ENCODE measurements around the gene TTC33. TPM values are rescaled to one million over a fixed set of nuclear protein-coding genes. Genes with fewer than 3 reads are reported as not detected.
A peak's percentile ranks its signal among the peaks of the same experiment; 100 is the strongest.

TTC33 gene
- total RNA-seq, 3 donors from 2014 or later (not counting 1 experiment from before 2014, with no cell fraction given): 7.3 to 11.4 (median 10.0) TPM

DNA sequence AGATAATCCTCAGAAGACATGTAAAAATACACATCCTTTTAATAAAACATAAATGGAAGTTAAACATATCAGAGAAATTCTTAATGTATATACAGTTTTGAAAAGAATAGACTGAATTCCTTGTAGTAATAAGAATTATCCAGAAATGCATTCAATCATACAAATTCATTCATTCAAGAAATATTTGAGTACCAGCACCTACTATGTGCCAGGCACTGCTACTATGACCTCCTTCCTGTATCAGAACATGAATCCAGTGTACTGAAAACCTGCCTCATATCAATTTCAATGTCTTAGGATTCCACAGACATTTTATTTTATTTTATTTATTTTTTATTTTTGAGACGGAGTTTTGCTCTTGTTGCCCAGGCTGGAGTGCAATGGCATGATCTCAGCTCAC, 29.2 kb upstream of the TTC33 start:
- H3K4me1 Mint-ChIP-seq: peaks cover 78 to 80% of the 10 kb centered on the region in 2 donors

GRCh38 chr5:40784027-40784653, 28.4 kb upstream of the TTC33 start:
- intact Hi-C loops (cut with micrococcal nuclease): no loop called here
- peak overlapping the region; percentile 47 to 57 for H3K27ac Mint-ChIP-seq
- Histone ChIP-seq H3K4me3 (ENCODE audit: low read length) (no peak overlapping the region), H3K4me1 (ENCODE audit: control insufficient read depth, insufficient read depth, low read length) (no peaks in the 10 kb centered on the region), H3K27ac (ENCODE audit: low read length) (no peak overlapping the region), H3K9me3 (ENCODE audit: control insufficient read depth, insufficient read depth, low read length) (no peaks in the 10 kb centered on the region), H3K36me3 (ENCODE audit: control insufficient read depth, insufficient read depth, low read length) (peaks cover 5% of the 10 kb centered on the region), H3K27me3 (ENCODE audit: control insufficient read depth, insufficient read depth, low read length) (no peaks in the 10 kb centered on the region)
- H3K36me3 Mint-ChIP-seq: no peaks in the 10 kb centered on the region
- no peak for TF ChIP-seq CTCF (IDR thresholded peaks at IDR 0.05)
- peaks cover 78 to 82% of the 10 kb centered on the region in 2 donors for H3K4me1 Mint-ChIP-seq
- H3K27me3 Mint-ChIP-seq (ENCODE audit: low read depth in 2 of 2): no peaks in the 10 kb centered on the region
- peak overlapping the region; percentile 9 for H3K4me3 Mint-ChIP-seq
- ATAC-seq (no peak), DNase-seq (no peak)
- H3K9me3 Mint-ChIP-seq: peaks cover 0 to 2% of the 10 kb centered on the region in 2 donors
- WGBS (ENCODE audit: insufficient coverage): 91% methylated on average over 1 of the region's 1 CpG

More for the DNA sequence above, 29.2 kb upstream of the TTC33 start:
- Mint-ChIP-seq H3K4me3 (no peak overlapping the region), H3K9me3 (peaks cover 0 to 2% of the 10 kb centered on the region in 2 donors), H3K27me3 (ENCODE audit: low read depth in 2 of 2) (no peaks in the 10 kb centered on the region), H3K36me3 (no peaks in the 10 kb centered on the region), H3K27ac (peak overlapping the region in 1 of 2 donors; percentile 57)
- Histone ChIP-seq H3K9me3 (ENCODE audit: control insufficient read depth, insufficient read depth, low read length) (no peaks in the 10 kb centered on the region), H3K4me3 (ENCODE audit: low read length) (no peak overlapping the region), H3K27ac (ENCODE audit: low read length) (no peak overlapping the region), H3K27me3 (ENCODE audit: control insufficient read depth, insufficient read depth, low read length) (no peaks in the 10 kb centered on the region), H3K36me3 (ENCODE audit: control insufficient read depth, insufficient read depth, low read length) (peaks cover 5% of the 10 kb centered on the region), H3K4me1 (ENCODE audit: control insufficient read depth, insufficient read depth, low read length) (no peaks in the 10 kb centered on the region)
- no peak for TF ChIP-seq CTCF (IDR thresholded peaks at IDR 0.05)
- WGBS (ENCODE audit: insufficient coverage): no CpG with 5 or more reads among the region's 1 CpG
- intact Hi-C loops (cut with micrococcal nuclease): no loop called here
- no peak for DNase-seq
- no peak for ATAC-seq

DNA sequence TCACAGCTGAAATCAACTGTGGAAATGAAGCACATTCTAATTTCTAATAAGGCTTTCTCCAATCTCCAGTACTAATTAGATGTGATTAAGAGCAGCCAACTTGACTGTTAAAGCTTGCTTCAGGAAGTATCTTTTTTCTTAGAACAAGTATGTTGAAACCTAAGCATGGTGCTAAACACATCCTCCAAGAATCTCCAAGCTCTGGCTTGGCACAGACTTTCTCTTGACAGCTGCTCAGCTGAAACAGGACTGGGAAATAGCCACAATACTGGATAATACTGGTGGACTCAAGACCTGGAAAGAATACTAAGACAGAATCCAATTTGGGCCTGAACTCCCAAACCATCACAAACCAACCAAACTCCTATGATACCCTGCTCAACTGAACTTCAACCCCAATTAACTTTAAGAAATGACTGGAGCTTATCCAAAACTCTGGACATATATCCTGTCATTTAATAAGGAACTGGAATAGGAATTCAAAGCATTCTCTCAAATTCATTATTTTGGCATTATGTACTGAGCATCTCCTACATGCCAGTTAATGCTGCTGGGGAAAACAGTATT, 26.2 kb upstream of the TTC33 start:
- H3K9me3 Mint-ChIP-seq: no peaks in the 10 kb centered on the region
- Histone ChIP-seq H3K27ac (ENCODE audit: low read length) (no peak overlapping the region), H3K4me3 (ENCODE audit: low read length) (no peak overlapping the region), H3K4me1 (ENCODE audit: control insufficient read depth, insufficient read depth, low read length) (no peaks in the 10 kb centered on the region), H3K36me3 (ENCODE audit: control insufficient read depth, insufficient read depth, low read length) (no peaks in the 10 kb centered on the region), H3K9me3 (ENCODE audit: control insufficient read depth, insufficient read depth, low read length) (no peaks in the 10 kb centered on the region), H3K27me3 (ENCODE audit: control insufficient read depth, insufficient read depth, low read length) (no peaks in the 10 kb centered on the region)
- DNase-seq: no peak
- no peak overlapping the region for H3K4me3 Mint-ChIP-seq
- peak overlapping the region; percentile 27 to 52 for H3K27ac Mint-ChIP-seq
- peaks cover 64 to 66% of the 10 kb centered on the region in 2 donors for H3K4me1 Mint-ChIP-seq
- ATAC-seq: no peak
- intact Hi-C loops (cut with micrococcal nuclease): no loop called here
- no peaks in the 10 kb centered on the region for H3K27me3 Mint-ChIP-seq (ENCODE audit: low read depth in 2 of 2)
- no peaks in the 10 kb centered on the region for H3K36me3 Mint-ChIP-seq
- no peak for TF ChIP-seq CTCF (IDR thresholded peaks at IDR 0.05)

DNA sequence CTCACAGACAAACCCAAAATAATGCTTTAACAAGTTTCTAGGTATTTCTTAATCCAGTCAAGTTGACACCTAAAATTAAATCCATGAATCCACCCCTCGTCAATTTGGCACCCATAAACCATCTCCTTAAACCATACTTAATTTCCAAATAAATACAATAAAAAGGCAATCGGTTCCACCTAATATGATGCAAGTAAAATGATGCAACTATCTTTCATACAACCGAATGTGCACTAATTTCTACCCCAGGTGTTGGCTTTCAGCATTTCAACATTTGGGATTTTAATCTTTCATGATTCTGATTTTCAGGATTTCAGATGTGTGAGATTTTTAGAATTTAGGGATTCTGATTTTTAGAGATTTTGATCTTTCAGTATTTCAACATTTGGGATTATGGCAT, 25.1 kb upstream of the TTC33 start:
- Histone ChIP-seq H3K9me3 (ENCODE audit: control insufficient read depth, insufficient read depth, low read length) (no peaks in the 10 kb centered on the region), H3K4me1 (ENCODE audit: control insufficient read depth, insufficient read depth, low read length) (no peaks in the 10 kb centered on the region), H3K27ac (ENCODE audit: low read length) (no peak overlapping the region), H3K4me3 (ENCODE audit: low read length) (no peak overlapping the region), H3K36me3 (ENCODE audit: control insufficient read depth, insufficient read depth, low read length) (peaks cover 10% of the 10 kb centered on the region), H3K27me3 (ENCODE audit: control insufficient read depth, insufficient read depth, low read length) (no peaks in the 10 kb centered on the region)
- H3K36me3 Mint-ChIP-seq: peaks cover 8% of the 10 kb centered on the region
- peaks cover 64 to 67% of the 10 kb centered on the region in 2 donors for H3K4me1 Mint-ChIP-seq
- no peak for ATAC-seq
- H3K27me3 Mint-ChIP-seq (ENCODE audit: low read depth in 2 of 2): no peaks in the 10 kb centered on the region
- no peak for DNase-seq
- H3K9me3 Mint-ChIP-seq: no peaks in the 10 kb centered on the region
- peak overlapping the region; percentile 27 to 52 for H3K27ac Mint-ChIP-seq
- H3K4me3 Mint-ChIP-seq: no peak overlapping the region
- no peak for TF ChIP-seq CTCF (IDR thresholded peaks at IDR 0.05)
- 94% methylated on average over 3 of the region's 3 CpGs for WGBS (ENCODE audit: insufficient coverage)
- intact Hi-C loops (cut with micrococcal nuclease): no loop called here
